Measurements from ENCODE around the gene FPR3.

FPR3 gene

DNA sequence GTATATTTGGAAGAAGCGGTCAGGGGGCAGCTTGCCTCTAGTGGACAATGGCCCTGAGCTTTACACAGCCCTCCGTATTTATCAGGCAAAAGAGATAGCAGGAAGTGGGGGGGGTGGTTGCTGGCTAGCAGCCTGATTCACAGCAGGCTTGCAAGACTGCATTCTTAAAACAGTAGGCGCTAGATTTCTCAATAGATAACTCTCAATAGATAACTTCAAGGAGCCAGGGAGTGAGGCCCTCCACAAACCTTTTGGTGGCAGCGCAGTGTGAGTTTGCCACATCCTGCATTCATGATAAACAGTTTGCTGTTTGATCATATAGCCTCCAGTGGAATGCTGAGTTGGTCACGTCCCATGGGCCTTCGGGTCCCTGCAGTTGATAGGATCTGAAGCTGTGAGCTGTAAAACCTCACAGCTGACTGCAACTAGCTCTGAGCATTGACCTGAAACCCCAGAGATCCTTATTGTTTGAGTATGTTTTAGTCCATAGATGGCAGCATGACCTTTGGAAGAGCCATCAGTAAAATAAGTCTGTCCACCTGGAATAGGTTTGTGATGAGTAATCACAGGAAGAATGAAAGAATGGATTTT, 12.2 kb downstream of the FPR3 start:
- DNase-seq (ENCODE audit: extremely low read depth, insufficient read length) = no peak
- Histone ChIP-seq H3K36me3 (ENCODE audit: control insufficient read depth, insufficient read depth, low read length) (no peaks in the 10 kb centered on the region), H3K4me3 (replicated peaks; ENCODE audit: low read depth, low read length) (no peak overlapping the region), H3K27me3 (replicated peaks; ENCODE audit: control insufficient read depth, insufficient read depth, low read length) (no peaks in the 10 kb centered on the region)
- TF ChIP-seq, protein P1, sequence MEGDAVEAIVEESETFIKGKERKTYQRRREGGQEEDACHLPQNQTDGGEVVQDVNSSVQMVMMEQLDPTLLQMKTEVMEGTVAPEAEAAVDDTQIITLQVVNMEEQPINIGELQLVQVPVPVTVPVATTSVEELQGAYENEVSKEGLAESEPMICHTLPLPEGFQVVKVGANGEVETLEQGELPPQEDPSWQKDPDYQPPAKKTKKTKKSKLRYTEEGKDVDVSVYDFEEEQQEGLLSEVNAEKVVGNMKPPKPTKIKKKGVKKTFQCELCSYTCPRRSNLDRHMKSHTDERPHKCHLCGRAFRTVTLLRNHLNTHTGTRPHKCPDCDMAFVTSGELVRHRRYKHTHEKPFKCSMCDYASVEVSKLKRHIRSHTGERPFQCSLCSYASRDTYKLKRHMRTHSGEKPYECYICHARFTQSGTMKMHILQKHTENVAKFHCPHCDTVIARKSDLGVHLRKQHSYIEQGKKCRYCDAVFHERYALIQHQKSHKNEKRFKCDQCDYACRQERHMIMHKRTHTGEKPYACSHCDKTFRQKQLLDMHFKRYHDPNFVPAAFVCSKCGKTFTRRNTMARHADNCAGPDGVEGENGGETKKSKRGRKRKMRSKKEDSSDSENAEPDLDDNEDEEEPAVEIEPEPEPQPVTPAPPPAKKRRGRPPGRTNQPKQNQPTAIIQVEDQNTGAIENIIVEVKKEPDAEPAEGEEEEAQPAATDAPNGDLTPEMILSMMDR (IDR thresholded peaks at IDR 0.05; ENCODE audit: insufficient read depth, low read length, poor library complexity, severe bottlenecking) = no peak

DNA sequence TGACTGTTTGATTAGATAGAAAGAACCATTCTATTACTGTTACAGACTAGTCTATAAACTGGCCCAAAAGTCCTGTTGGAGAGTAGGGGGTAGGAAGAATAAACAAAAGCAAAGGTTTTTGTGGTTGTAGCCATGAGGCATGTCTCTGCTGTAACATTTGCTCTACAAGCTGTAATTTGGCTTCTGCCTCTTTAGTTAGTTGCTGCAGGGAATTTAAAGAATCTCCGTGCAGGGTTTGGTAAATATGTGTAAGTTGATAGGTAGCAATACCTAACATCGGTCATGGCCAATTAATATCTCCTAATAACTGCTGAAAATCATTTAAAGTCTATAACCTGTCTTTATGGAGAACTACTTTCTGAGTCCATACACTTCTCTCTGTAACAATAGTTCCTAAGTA, 13.0 kb downstream of the FPR3 start:
- Histone ChIP-seq H3K27me3 (replicated peaks; ENCODE audit: control insufficient read depth, insufficient read depth, low read length) (no peaks in the 10 kb centered on the region), H3K36me3 (ENCODE audit: control insufficient read depth, insufficient read depth, low read length) (no peaks in the 10 kb centered on the region), H3K4me3 (replicated peaks; ENCODE audit: low read depth, low read length) (no peak overlapping the region)
- TF ChIP-seq, protein P1 (IDR thresholded peaks at IDR 0.05; ENCODE audit: insufficient read depth, low read length, poor library complexity, severe bottlenecking) = no peak
- DNase-seq (ENCODE audit: extremely low read depth, insufficient read length) = no peak

DNA sequence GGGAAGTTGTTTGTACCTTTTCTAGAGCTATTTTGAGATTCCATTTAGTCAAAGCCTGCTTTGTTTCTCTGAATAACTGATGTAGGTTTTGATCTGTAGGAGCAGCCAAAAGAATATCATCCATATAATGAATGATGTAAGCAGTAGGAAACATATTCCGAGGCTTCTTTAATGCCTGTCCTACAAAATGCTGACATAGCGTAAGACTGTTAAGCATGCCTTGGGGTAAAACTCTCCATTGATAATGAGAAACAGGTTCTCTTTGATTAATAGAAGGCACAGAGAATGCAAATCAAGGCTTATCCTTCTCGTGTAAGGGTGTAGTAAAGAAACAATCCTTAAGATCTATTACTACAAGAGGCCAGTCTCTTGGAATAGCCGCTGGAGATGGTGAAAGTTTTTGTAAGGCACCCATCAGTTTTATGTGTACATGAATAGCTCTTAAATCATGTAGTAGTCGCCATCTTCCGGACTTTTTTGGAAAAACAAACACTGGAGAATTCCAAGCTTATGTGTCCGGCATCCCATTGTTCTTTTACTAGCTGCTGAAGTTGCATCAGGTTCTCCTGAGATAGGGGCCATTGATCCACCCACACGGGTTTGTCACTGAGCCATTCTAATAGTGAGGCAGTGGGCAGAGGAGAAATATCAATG, 13.5 kb downstream of the FPR3 start:
- no peaks in the 10 kb centered on the region for H3K36me3 ChIP-seq (ENCODE audit: control insufficient read depth, insufficient read depth, low read length)
- TF ChIP-seq, protein P1 (IDR thresholded peaks at IDR 0.05; ENCODE audit: insufficient read depth, low read length, poor library complexity, severe bottlenecking) = no peak
- no peaks in the 10 kb centered on the region for H3K27me3 ChIP-seq (replicated peaks; ENCODE audit: control insufficient read depth, insufficient read depth, low read length)
- DNase-seq (ENCODE audit: extremely low read depth, insufficient read length) = no peak
- H3K4me3 ChIP-seq (replicated peaks; ENCODE audit: low read depth, low read length) = no peak overlapping the region

DNA sequence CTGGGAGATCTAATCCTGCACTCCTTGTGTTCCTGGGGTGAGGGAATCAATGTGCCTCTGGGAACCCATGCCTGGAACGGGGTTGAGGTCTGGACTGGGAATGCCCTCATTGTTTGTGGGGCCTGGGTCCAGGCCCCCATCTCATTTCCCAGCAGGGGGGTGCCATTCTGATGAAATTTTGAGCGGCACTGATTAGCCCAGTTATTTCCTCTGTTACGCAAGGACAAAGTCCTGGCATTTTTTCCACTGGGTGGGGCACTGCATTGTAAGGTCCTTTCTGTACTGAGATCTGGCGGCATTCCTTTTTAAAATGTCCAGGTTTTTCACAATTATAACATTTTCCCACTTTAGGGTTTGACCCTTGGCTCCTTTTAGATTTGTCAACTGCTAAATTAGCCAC, 14.8 kb downstream of the FPR3 start:
- no peak for DNase-seq (ENCODE audit: extremely low read depth, insufficient read length)
- TF ChIP-seq, protein P1 (IDR thresholded peaks at IDR 0.05; ENCODE audit: insufficient read depth, low read length, poor library complexity, severe bottlenecking) = no peak
- H3K27me3 ChIP-seq (replicated peaks; ENCODE audit: control insufficient read depth, insufficient read depth, low read length) = no peaks in the 10 kb centered on the region

DNA sequence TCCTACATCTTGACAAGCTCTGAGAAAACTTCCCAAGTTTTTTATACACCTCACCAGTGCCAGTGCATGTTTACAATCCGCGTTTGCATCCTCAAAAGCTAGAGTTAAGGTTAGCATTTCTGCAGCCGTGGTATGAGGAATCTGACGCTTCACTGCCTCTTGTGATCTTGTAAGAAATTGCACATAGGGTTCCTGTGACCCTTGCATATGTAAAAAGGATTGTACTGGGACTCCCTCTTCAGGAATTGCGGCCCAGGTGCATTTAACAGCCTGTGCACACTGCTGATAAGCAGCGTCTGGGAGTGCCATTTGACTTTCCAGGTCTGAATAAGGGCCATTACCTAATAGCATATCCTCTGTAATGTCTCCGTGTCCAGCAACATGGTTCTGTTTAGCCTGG, 15.3 kb downstream of the FPR3 start:
- DNase-seq (ENCODE audit: extremely low read depth, insufficient read length) = no peak
- H3K4me3 ChIP-seq (replicated peaks; ENCODE audit: low read depth, low read length) = no peak overlapping the region
- TF ChIP-seq, protein P1 (IDR thresholded peaks at IDR 0.05; ENCODE audit: insufficient read depth, low read length, poor library complexity, severe bottlenecking) = no peak
- no peaks in the 10 kb centered on the region for H3K36me3 ChIP-seq (ENCODE audit: control insufficient read depth, insufficient read depth, low read length)
- H3K27me3 ChIP-seq (replicated peaks; ENCODE audit: control insufficient read depth, insufficient read depth, low read length) = no peaks in the 10 kb centered on the region

More for the DNA sequence above, 14.8 kb downstream of the FPR3 start:
- Histone ChIP-seq H3K36me3 (ENCODE audit: control insufficient read depth, insufficient read depth, low read length) (no peaks in the 10 kb centered on the region), H3K4me3 (replicated peaks; ENCODE audit: low read depth, low read length) (no peak overlapping the region)

Measured in GM06990 (cell line).